RWPE2 (cell line): ENCODE measurements around the gene TGFBR1.

Source experiments
- ATAC-seq: fragments of 200-7000 bp; cut with Tn5 transposase; 3 replicates; pipeline ENCODE4 v1.9.1; 2021; ENCODE audit warnings: low read depth
- DNase-seq: peaks from one replicate; pipeline ENCODE4 v3.0.0-alpha.2; 2020; ENCODE audit warnings: low spot score
- H3K27ac ChIP-seq: fragments of 450-650 bp; 2 replicates; pipeline ENCODE4 v1.5.1; 2017; ENCODE audit warnings: mild to moderate bottlenecking; ENCODE audit not compliant: poor library complexity, severe bottlenecking
- H3K27me3 ChIP-seq: fragments of 250-450 bp; sonication (Bioruptor Pico); 2 replicates; pipeline ENCODE4 v1.5.1; 2021; ENCODE audit warnings: mild to moderate bottlenecking, moderate library complexity; ENCODE audit not compliant: insufficient read depth, poor library complexity, severe bottlenecking
- H3K36me3 ChIP-seq: fragments of 250-450 bp; sonication (Bioruptor Pico); 2 replicates; pipeline ENCODE4 v1.5.1; 2020; ENCODE audit warnings: low read depth, mild to moderate bottlenecking, moderate library complexity
- H3K4me1 ChIP-seq: fragments of 250-450 bp; sonication (Bioruptor Pico); 2 replicates; pipeline ENCODE4 v1.5.1; 2021; ENCODE audit warnings: mild to moderate bottlenecking, moderate library complexity; ENCODE audit not compliant: insufficient read depth, poor library complexity, severe bottlenecking
- H3K4me3 ChIP-seq: fragments of 250-450 bp; sonication (Bioruptor Pico); 2 replicates; pipeline ENCODE4 v1.5.1; 2021; ENCODE audit warnings: mild to moderate bottlenecking, moderate library complexity; ENCODE audit not compliant: severe bottlenecking
- H3K9me3 ChIP-seq: fragments of 250-450 bp; sonication (Bioruptor Pico); 2 replicates; pipeline ENCODE4 v1.5.1; 2021; ENCODE audit warnings: mild to moderate bottlenecking, moderate library complexity; ENCODE audit not compliant: severe bottlenecking
- CTCF ChIP-seq: fragments of 450-650 bp; IDR thresholded peaks from one replicate; pipeline ENCODE4 v1.5.1; 2017; ENCODE audit warnings: mild to moderate bottlenecking, moderate library complexity; ENCODE audit not compliant: poor library complexity, severe bottlenecking

The TGFBR1 gene

GRCh38 chr9:99071313-99072039, 33.4 kb upstream of the TGFBR1 start:
- DNase-seq (no peak), ATAC-seq (no peak)
- no peaks in the 10 kb centered on the region for H3K27me3 ChIP-seq
- H3K4me3 ChIP-seq: no peak overlapping the region
- H3K27ac ChIP-seq: no peak overlapping the region
- H3K9me3 ChIP-seq: no peaks in the 10 kb centered on the region
- no peaks in the 10 kb centered on the region for H3K36me3 ChIP-seq
- no peak for TF ChIP-seq CTCF
- no peaks in the 10 kb centered on the region for H3K4me1 ChIP-seq

GRCh38 chr9:99072040-99072394, 32.9 kb upstream of the TGFBR1 start:
- Histone ChIP-seq H3K36me3 (no peaks in the 10 kb centered on the region), H3K4me1 (no peaks in the 10 kb centered on the region), H3K4me3 (no peak overlapping the region), H3K27ac (no peak overlapping the region), H3K27me3 (no peaks in the 10 kb centered on the region), H3K9me3 (no peaks in the 10 kb centered on the region)
- ATAC-seq (no peak), DNase-seq (no peak)
- no peak for TF ChIP-seq CTCF

- no peak for TF ChIP-seq CTCF
- no peak overlapping the region for H3K27ac ChIP-seq
- H3K9me3 ChIP-seq: no peaks in the 10 kb centered on the region
- no peaks in the 10 kb centered on the region for H3K4me1 ChIP-seq
- H3K27me3 ChIP-seq: no peaks in the 10 kb centered on the region
- ATAC-seq: no peak
- no peak for DNase-seq
- H3K36me3 ChIP-seq: no peaks in the 10 kb centered on the region
- no peak overlapping the region for H3K4me3 ChIP-seq
These were observed 31.6 kb upstream of the TGFBR1 start for GRCh38 chr9:99073347-99073746.

- ATAC-seq: no peak
- Histone ChIP-seq H3K27ac (no peak overlapping the region), H3K27me3 (no peaks in the 10 kb centered on the region), H3K4me1 (no peaks in the 10 kb centered on the region), H3K36me3 (no peaks in the 10 kb centered on the region), H3K4me3 (no peak overlapping the region), H3K9me3 (no peaks in the 10 kb centered on the region)
- DNase-seq: no peak
- no peak for TF ChIP-seq CTCF
These were observed 30.7 kb upstream of the TGFBR1 start for GRCh38 chr9:99073985-99074901.

- no peaks in the 10 kb centered on the region for H3K9me3 ChIP-seq
- ATAC-seq (no peak), DNase-seq (no peak)
- H3K36me3 ChIP-seq: no peaks in the 10 kb centered on the region
- no peaks in the 10 kb centered on the region for H3K27me3 ChIP-seq
- no peaks in the 10 kb centered on the region for H3K4me1 ChIP-seq
- no peak overlapping the region for H3K4me3 ChIP-seq
- H3K27ac ChIP-seq: no peak overlapping the region
- no peak for TF ChIP-seq CTCF
These were observed 30.0 kb upstream of the TGFBR1 start for GRCh38 chr9:99074902-99075245.
